ENCODE data around the gene THBS3.
"Not testable (repeated sequence)": the region's sequence is repeated elsewhere in the genome, so short reads cannot be mapped to it uniquely, and the experiment has no call there.

The THBS3 gene

GRCh38 chr1:155158991-155159390 lies 48.7 kb downstream of the THBS3 start:
- no peak overlapping the region for H3K27ac ChIP-seq (ENCODE audit: low read length)
- H2AFZ ChIP-seq (ENCODE audit: low read depth, low read length): no peak overlapping the region
- TF ChIP-seq EZH2phosphoT487 (IDR thresholded peaks at IDR 0.05; ENCODE audit: low read depth) (no peak), CTCF (IDR thresholded peaks at IDR 0.05; ENCODE audit: low read depth, low read length) (no peak)
- no peak overlapping the region for H3K4me3 ChIP-seq (ENCODE audit: low read length)
- H3K4me1 ChIP-seq (ENCODE audit: low read length): no peaks in the 10 kb centered on the region
- no peaks in the 10 kb centered on the region; the same call in 1 of the 2 replicates for H3K27me3 ChIP-seq (ENCODE audit: low read depth, low read length)
- H3K36me3 ChIP-seq (replicated peaks; ENCODE audit: low read depth, low read length): no peaks in the 10 kb centered on the region
- H4K20me1 ChIP-seq (ENCODE audit: insufficient read depth, low read length): no peaks in the 10 kb centered on the region
- no peaks in the 10 kb centered on the region for H3K79me2 ChIP-seq (ENCODE audit: low read length)
- H3K9me3 ChIP-seq (ENCODE audit: insufficient read depth, low read length): no peaks in the 10 kb centered on the region
- no peak overlapping the region for H3K9ac ChIP-seq (ENCODE audit: low read length)
- H3K4me2 ChIP-seq (ENCODE audit: low read length): no peak overlapping the region

- H3K79me2 ChIP-seq (ENCODE audit: low read length); H4K20me1 ChIP-seq (ENCODE audit: insufficient read depth, low read length); H2AFZ ChIP-seq (ENCODE audit: low read depth, low read length); H3K4me1 ChIP-seq (ENCODE audit: low read length); H3K27ac ChIP-seq (ENCODE audit: low read length); H3K9ac ChIP-seq (ENCODE audit: low read length); H3K9me3 ChIP-seq (ENCODE audit: insufficient read depth, low read length); H3K36me3 ChIP-seq (replicated peaks; ENCODE audit: low read depth, low read length); H3K27me3 ChIP-seq (ENCODE audit: low read depth, low read length); H3K4me3 ChIP-seq (ENCODE audit: low read length); H3K4me2 ChIP-seq (ENCODE audit: low read length): not testable (repeated sequence)
Observed at GRCh38 chr1:155155996-155156643, 51.6 kb downstream of the THBS3 start.

Measured in OCI-LY3 (cell line).